GM21515 (cell line): ENCODE results near the gene RHBDD1.
A peak's percentile ranks its signal among the peaks of the same experiment; 100 is the strongest.

Source experiments
- ATAC-seq: cut with Tn5 transposase; IDR thresholded peaks from one replicate; pipeline ENCODE4 v1.9.1; 2021; ENCODE audit not compliant: unreplicated experiment

The RHBDD1 gene

DNA sequence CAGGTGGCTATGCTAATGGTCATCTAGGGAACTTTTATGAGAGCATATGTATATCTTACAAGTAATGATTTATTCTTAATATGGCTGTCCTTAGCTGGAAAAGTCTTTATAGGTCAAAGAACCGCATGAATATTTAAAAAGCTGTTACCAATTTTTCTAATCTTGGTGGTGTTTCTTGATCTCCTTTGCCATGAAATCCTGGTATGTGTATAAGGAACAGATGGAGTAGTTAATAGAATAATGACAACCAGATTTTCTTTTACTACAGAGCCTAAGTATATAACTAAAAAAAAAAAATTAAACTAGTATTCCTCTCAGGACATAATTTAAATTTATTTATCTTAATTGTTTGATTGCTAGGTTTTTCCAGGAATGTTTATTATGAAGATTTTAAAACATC is 74.5 kb downstream of the RHBDD1 start:
- ATAC-seq = no peak

DNA sequence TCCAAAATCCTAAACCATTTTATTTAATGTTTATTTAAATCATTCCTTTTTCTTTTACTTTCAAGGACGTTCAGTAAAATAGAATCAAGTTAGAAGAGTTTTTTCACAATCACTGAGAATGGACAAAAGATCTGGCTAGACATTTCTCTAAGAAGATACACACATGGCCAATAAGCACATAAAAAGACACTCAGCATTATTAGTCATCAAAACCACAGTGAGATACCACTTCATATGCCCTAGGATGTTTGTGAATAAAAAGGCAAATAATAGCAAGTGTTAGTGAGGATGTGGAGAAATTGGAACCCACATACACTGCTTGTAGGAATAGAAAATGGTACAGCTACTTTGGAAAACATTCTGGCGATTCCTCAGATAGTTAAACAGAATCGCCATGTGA is 76.1 kb downstream of the RHBDD1 start:
- no peak for ATAC-seq

DNA sequence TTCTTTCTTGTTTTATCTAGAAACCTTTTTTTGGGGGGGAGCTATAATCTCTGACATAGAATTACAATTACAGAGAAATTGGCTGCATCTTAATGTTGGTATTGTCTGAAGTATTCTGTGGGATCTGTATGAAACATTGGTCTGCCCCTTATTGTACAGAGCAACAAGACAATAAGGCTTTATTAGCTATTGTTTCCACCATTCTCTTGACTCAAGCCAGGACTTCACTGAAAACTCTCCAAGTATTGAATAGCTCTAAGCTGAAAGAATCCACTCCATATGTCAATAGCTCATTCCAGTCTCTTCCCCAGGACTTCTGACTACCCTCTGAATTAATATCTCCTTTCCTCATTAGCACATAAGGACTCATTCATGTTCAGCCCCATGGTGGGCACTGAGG is 77.8 kb downstream of the RHBDD1 start:
- no peak for ATAC-seq

DNA sequence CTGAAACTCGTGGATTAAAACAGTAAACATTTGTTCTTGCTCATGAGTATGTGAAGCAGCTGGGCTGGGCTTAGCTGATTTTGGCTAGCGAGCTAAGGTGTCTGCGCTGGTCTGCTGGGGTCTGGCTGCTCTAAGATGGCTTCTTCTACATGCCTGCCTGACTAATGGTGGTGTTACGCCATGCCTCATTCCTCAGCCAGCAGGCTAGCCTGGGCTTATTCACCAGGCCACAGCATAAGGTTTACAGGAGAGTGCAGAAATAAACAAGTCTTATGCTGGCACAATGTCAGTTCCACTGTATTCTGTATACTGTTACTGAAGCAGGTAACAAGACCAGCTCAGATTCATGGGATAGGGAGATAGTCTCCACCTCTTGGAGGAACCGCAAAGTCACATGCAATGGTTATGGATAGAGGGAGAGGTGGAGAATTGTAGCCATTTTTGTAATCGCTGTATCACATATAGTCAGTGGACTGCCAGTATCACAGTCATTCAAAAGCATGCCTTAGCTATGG is 80.0 kb downstream of the RHBDD1 start:
- ATAC-seq = no peak

DNA sequence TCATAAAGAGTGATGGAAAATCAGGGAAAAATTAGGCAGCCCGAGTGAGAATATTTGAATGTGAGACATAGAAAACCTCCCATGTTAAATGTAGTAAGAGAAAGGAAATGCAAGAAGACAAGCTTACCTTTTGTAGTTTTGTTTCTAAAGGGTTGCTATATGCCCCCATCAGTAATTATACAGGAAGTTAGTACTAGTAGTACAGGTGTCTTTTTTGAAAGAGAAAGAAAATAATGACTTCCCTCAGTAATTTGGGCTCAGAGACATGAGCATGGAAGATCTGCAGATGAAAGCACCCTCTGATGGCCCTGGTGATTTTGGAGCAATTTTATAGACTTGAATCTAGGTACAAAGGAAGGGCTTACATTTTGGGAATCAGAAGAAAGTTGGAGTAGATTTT is 80.8 kb downstream of the RHBDD1 start:
- ATAC-seq = peak; percentile 77

DNA sequence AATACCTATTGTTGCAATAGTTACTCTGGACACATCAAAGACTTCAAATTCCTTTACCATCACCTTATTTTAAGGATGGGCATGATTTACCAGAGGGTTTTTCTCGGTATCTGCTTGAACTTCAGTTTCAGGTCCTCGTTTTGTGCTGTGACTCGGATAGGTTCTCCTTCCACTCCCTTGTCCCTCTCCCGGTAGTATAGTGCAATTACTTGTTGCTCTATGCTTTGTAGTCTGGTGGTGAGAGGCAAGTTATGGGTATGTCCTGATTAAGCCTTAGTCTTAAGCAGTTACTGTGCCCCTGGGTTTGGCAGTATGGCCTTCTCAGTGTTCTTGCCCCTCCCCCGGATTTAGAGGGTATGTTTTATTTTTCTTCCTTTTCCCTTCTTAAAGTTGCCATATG is 96.6 kb downstream of the RHBDD1 start:
- no peak for ATAC-seq

DNA sequence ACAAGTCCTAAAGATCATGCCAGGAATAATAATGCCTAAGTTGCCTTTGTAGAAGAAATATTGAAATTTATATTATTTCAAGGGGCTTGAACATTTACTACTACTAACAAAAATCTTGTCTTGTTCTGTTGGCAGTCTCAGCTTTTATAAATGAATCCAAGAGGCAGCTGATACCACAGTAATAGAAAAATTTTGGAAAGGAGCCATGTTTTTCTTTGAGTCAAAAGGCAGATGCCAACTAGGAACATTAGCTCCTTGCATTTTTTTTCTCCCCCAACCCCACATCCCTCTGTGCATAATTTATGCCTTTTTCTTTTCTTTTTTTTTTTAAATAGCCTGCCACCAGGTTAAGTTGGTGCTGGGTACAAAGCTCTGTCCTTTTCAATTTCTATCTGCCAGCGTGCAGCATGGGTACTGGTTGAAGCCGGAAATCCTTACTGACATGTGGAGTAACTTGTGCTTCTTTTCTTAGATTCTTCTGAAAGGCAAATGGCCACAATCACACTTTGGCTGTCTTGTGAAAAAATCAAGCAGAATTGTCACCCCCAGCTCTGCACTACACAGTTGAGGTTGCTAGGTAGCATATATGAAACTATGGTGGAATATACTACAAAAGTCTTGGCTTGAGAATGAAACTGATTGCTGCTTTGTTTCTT is 98.8 kb downstream of the RHBDD1 start:
- ATAC-seq = no peak

DNA sequence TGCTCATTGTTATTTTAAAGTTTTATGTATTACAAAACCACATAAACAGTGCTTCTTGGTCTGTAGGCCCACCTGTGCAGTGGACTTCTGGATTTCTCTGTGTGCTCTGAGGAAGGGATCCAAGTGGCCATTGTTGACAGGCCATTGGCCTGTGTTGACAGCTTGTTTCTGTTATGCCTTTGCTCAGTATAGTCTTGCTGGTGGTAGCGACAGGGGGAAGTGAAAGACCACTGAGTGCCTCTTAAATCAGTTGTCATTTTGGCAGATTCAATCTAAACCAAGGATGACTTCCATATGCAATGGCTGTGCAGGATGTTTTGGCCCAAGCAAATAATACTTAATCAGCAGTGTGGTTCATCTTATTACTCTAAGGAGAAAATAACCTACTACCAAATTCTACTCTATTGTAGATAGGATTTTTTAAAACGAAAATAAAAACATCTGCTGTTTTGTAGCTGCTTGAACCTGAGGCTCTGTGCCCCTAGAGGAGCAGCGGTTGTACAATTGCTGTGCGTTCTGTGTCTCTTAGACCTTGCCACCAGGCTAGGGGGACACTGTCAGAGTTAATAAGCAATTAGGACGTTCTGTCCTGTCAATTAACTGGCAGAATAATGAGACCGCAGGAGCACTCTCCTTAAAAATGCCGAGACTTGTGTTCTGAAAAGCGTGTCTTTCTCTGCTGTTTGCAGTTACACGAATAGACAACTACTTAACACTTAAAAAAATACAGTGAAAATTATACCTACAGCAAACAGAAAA is 108.2 kb downstream of the RHBDD1 start:
- peak; percentile 84 for ATAC-seq

DNA sequence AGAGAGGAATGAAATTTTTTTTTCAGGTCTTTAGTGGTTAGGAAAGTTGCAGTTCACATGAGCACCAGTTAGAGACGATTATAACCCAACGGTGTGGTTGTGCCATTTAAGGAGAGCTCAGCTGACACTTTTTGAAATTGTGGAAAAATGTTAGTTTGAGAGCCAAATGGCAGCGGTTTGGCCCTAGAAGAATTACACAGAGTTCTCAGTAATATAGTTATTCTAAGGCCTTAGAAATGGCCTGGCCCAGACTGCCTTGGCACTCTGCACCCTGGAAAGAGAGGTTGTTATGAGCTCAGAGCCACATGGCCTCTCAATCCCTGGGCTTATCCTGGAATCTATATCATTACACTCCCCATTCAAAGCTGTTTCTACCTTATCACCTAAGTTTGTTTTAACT is 117.4 kb downstream of the RHBDD1 start:
- no peak for ATAC-seq

DNA sequence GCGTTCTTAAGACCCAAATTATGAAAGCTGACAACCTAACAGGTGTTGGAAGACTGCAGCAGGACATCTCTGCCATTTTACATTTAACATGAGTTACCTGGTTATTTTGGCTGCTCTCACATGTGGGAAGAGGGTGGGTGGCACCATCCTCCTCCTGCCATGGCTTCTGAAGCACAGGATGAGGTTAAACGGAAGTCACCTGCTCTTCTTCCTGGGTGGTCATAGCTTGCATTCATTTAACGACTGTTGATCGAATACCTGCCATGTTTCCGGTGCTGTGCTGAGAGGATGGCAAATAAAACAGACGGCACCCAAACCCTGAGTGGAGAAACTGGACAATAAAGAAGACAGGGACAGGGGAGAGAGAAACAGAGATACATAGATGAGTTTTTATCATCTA is 118.0 kb downstream of the RHBDD1 start:
- no peak for ATAC-seq

DNA sequence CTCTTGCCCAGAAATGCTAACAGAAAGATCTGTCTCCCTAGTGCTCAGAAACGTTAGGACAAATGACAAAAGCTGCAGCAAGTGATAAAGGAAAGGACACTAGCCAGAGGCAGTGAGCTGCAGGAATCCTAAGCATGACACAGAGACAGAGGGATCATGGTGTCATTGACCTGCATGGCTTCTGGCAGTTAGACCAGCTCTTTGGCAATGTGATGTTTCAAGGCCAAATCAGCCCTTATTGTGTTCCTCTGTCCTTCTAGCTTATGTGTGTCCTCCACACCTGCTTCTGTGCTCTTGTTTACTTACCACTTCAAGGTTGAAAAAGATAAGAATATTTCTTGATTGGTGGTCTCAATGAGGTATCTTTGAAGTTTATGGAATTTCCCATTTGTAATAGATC is 120.8 kb downstream of the RHBDD1 start:
- no peak for ATAC-seq

DNA sequence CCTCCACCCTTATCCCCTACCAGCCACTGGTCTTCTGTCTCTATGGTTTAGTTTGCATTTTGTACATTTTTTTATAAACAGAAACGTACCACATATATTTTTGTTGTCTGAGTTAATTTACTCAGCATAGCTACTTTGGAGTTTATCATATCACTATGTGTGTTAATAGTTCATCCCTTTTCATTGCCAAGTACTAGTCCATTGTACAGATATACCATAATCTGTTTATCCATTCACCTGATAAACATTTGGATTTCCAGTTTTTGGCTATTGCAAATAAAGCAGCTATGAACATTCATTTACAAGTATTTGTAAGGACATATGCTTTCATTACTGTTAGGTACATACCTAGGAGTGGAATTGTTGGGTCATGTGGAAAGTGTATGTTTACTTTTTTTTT is 123.6 kb downstream of the RHBDD1 start:
- ATAC-seq = no peak

DNA sequence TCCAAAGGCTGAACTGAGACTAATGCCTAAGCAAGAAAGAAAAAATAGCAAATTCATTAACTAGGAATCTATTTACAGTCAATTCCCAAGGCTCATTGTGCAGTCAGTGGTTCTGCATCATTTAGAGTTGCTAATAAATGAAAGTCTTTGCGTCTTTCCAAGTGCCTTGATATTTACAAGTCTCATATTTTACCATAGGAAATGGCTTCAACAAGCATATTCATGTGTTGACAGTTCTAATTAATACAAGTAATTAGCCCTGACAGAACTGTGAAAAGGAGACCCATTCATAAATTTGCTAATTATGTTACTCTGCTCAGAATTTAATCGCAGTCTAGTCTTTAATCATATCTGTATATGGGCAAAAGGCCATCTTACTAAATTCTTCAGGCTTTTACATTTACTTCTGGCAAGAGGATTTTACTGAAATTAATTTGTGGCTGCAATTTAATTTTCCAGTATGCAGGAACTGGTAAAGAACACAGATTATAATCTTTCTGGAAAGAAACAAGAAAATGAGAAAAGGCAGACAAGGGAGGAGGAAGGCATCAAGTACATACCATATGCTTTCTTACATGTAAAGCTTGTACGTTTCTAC is 126.4 kb downstream of the RHBDD1 start:
- no peak for ATAC-seq

DNA sequence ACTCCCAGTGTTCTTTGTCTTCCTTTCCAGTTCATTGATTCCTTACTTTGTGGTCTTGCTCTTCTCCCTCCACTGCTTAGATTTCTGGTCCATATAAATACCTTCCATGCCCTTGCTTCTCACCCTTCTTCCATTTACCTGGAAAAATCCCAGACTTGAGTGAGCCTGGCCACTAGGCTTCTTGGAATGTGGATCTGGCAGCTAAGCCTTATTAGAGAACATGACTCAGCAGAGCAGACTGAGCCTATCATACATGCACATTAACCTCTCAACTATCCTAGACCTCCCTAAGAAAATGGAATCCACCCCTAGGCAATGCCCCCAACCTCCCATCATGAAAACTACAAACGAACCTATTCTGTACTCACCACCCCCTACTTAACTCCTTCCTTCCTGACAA is 127.7 kb downstream of the RHBDD1 start:
- ATAC-seq = no peak

DNA sequence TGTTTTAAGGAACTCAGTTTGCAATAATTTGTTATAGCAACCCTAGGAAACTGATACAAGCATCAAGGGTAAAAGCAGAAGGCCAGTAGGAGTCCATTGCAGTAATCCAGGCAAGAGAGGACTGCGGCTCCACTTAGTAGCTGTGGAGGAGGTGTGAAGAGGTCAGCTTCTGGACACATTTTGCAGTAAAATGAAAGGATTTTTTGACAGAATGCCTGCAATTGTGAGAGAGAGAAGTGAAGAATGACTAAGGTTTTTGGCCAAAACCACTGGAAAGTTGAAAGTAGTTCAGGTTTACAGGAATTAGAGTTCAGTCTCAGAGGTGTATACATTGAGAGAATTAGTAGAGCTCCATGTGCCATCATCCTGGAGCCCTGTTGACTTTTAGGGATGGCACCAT is 129.5 kb downstream of the RHBDD1 start:
- no peak for ATAC-seq

DNA sequence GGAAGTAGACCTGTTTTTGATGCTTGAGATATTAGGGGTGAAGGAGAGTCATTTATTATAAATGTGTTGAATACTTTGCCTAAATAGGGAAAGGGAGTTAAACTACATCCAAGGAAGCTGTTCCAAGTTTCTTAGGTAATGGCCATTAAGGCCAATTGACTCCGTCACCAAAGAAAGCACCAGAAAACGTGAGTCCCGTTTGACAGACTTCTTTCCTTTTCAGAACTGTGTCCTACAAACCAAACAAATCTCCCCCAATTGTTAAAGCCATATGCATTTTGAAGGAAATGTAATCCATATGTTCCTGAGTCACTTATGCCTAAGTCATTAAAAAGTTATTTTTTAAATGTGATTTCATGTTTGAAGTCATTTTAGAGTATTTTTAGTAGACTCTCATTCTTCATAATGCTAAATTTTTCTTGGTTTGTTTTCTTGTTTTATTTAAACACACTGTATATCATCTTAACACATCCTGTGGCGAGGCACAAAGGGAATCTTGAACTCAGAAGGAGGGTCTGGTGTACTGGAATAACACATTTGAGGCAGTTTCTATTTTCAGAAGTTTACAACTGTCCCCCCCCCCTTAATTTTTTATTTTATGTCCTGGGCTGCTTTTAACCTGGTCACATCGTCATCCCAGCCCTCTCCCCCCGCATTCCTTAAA is 133.7 kb downstream of the RHBDD1 start:
- no peak for ATAC-seq

DNA sequence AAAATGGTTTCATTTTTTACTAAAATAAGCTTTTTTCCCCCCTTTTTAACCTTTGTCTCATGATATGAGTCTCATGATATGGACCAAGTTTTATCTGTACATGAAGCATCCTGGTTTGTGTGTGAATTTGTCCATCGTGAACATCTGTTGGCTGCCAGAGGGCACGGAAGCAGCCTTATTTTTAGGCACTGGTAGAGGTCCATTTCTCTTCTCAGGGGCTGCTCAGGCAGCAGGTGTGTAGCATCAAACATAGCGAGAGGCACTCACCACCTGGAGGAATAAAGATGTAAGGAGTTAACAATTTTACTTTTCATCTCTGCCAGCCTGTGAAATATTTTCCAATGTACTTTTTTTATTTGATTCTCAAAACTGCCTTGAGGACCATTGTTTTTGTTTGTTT is 134.5 kb downstream of the RHBDD1 start:
- peak; percentile 71 for ATAC-seq

DNA sequence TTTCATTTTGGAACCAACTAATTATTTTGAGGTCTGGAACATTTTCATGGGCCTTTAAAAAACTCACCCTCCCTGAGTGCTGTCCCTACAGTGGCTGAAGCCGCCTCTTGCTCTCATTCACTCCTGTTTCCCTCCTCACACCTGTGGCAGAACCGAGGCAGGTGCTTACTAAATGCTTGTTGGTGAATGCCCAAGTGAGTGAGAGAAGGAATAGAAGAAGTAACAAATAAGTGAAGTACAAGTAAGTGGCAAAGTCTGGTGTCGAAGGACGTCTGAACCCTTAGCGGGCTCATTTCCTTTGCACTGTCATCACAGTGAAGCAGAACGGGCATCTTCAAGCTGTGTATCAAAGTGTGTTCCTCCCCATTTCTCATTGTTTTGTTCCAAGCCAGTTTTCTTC is 135.2 kb downstream of the RHBDD1 start:
- ATAC-seq = peak; percentile 48

DNA sequence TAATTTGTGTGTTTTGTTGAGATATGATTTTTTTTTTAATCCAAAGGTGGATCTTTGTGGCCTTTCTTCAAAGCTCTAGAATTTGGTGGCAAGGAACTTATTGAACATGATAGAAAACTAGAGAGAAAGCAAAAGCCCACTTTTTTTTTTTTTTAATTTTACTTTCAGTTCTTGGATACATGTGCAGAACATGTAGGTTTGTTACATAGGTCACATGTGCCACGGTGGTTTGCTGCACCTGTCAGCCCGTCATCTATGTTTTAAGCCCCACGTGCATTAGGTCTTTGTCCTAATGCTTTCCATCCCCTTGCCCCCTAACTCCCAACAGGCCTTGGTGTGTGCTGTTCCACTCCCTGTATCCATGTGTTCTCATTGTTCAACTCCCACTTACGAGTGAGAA is 135.9 kb downstream of the RHBDD1 start:
- ATAC-seq = no peak

DNA sequence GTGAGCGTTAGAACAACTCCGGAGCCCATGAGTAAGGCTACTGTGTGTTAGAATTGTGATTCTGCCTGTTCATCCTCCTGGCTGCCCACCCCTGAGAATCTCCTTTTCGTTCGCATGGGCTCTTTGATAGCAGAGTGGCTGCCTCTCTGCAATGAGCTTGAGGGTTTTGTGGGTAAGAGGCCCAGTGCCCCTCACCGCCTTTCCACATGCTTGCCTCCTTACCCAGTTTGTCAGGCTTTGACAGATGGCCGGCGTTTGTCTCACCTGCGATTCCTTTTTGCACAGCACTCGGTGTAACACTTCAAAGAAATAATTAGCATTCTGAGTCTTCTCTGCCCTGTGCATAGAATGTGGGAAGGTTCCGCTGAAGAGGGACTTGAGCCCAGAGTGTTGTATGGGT is 138.0 kb downstream of the RHBDD1 start:
- no peak for ATAC-seq

DNA sequence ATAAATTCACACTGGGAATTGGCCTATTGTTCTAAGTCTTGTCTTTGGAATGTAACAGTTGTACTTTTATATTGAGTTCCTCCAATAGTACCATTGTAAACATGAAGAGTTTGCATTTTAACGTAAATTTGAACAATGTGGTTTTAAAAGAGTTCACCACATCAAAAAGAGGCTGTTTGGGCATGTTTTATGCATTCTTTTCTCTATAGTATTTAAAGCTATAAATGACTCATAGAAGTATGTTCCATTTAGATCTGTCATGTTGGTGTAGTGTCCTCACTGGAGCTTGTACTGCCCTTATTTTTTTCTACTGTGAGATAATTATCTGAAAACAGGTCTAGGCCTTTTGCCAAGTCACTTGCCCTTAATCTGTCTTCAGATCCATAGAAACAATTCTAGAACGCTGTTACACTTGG is 141.9 kb downstream of the RHBDD1 start:
- ATAC-seq = no peak

DNA sequence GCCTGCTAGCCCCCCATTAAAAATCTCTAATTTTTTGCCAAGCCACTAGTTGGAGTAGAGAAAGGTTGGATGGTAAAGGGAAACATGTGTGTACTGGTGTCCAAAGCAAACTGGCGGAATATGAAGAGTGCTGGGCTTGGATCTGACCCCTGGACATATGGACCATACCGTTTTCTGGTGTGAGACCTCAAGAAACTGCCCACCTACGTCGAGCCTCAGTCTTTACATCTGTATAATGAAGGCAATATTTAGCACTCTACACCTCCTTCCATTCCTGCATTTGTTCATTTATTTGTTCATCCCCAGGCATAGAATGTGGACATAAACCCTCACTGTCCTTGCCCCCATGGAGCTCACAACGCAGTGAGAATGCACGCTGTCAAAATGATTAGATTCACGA is 142.4 kb downstream of the RHBDD1 start:
- no peak for ATAC-seq
